Neural progenitor cell (in vitro differentiated cells): ENCODE data around the gene SMTNL2. TPM values are rescaled to one million over a fixed set of nuclear protein-coding genes. Genes with fewer than 3 reads are reported as not detected.

ENCODE experiments used
- DNase-seq: peaks from one replicate; pipeline ENCODE4 v3.0.0-alpha.2; 2016; ENCODE audit warnings: low spot score
- H2AFZ ChIP-seq: fragments of 200-600 bp; sonication (generic); replicated peaks from 2 replicates; pipeline ENCODE4 v1.6.1; 2016; ENCODE audit warnings: antibody characterized with exemption
- H3F3A ChIP-seq: fragments of 200-600 bp; sonication (generic); 2 replicates; pipeline ENCODE4 v1.6.1; 2016; ENCODE audit warnings: antibody characterized with exemption, low read depth
- H3K27ac ChIP-seq: fragments of 200-600 bp; sonication (generic); 2 replicates; pipeline ENCODE4 v1.5.1; 2016; ENCODE audit warnings: mild to moderate bottlenecking
- H3K27me3 ChIP-seq: fragments of 200-600 bp; sonication (generic); 2 replicates; pipeline ENCODE4 v1.6.1; 2016; ENCODE audit warnings: mild to moderate bottlenecking, moderate library complexity
- H3K36me3 ChIP-seq: fragments of 200-600 bp; sonication (generic); 2 replicates; pipeline ENCODE4 v1.5.1; 2016
- H3K4me1 ChIP-seq: fragments of 200-600 bp; sonication (generic); 2 replicates; pipeline ENCODE4 v1.6.1; 2016; ENCODE audit warnings: mixed run types
- H3K4me2 ChIP-seq: fragments of 200-600 bp; sonication (generic); 2 replicates; pipeline ENCODE4 v1.6.1; 2016
- H3K4me3 ChIP-seq: fragments of 200-600 bp; sonication (generic); 2 replicates; pipeline ENCODE4 v1.5.1; 2016
- H3K79me2 ChIP-seq: fragments of 200-600 bp; sonication (generic); 2 replicates; pipeline ENCODE4 v1.6.1; 2016; ENCODE audit warnings: low read depth
- H3K9ac ChIP-seq: fragments of 200-600 bp; sonication (generic); 2 replicates; pipeline ENCODE4 v1.6.1; 2016
- H3K9me3 ChIP-seq: fragments of 200-600 bp; sonication (generic); 2 replicates; pipeline ENCODE4 v1.5.1; 2016; ENCODE audit warnings: low read depth
- H4K20me1 ChIP-seq: fragments of 200-600 bp; sonication (generic); 2 replicates; pipeline ENCODE4 v1.6.1; 2016; ENCODE audit warnings: low read depth
- H3K27ac Mint-ChIP-seq: 3 replicates; pipeline ENCODE4 v1.8.0; 2021; ENCODE audit warnings: mixed read lengths
- H3K27me3 Mint-ChIP-seq: 2 replicates; pipeline ENCODE4 v1.8.0; 2022; ENCODE audit warnings: low read depth, mild to moderate bottlenecking, inconsistent platforms, moderate library complexity, mixed read lengths; ENCODE audit not compliant: insufficient read depth
- H3K36me3 Mint-ChIP-seq: 3 replicates; pipeline ENCODE4 v1.8.0; 2021; ENCODE audit warnings: mixed read lengths
- H3K4me1 Mint-ChIP-seq: 3 replicates; pipeline ENCODE4 v1.8.0; 2021; ENCODE audit warnings: mixed read lengths
- H3K4me3 Mint-ChIP-seq: 3 replicates; pipeline ENCODE4 v1.8.0; 2021; ENCODE audit warnings: mild to moderate bottlenecking, moderate library complexity, mixed read lengths
- H3K9me3 Mint-ChIP-seq: 3 replicates; pipeline ENCODE4 v1.8.0; 2020; ENCODE audit warnings: mixed read lengths
- CTCF ChIP-seq: fragments of 200-600 bp; sonication (generic); IDR thresholded peaks from 2 replicates; pipeline ENCODE4 v1.5.1; 2017; ENCODE audit warnings: antibody characterized with exemption, mild to moderate bottlenecking
- EZH2 ChIP-seq: fragments of 200-600 bp; sonication (generic); IDR thresholded peaks from 2 replicates; pipeline ENCODE4 v1.6.1; 2017; ENCODE audit warnings: antibody characterized with exemption, mild to moderate bottlenecking, moderate library complexity
- EZH2phosphoT487 ChIP-seq: fragments of 200-600 bp; sonication (generic); IDR thresholded peaks from 2 replicates; pipeline ENCODE4 v1.6.1; 2017; ENCODE audit warnings: antibody characterized with exemption
- total RNA-seq: library from RNA; depleted of rRNA; stranded (reverse); fragments of >200 nt; gene quantifications from 2 replicates; pipeline ENCODE4 v1.2.3, GENCODE V29; 2015; ENCODE audit warnings: low replicate concordance

Gene SMTNL2
- total RNA-seq, 1 donor from 2014 or later = 3.0 TPM

GRCh38 chr17:4549781-4550533 lies 34.4 kb upstream of the SMTNL2 start:
- H3K36me3 Mint-ChIP-seq = peaks cover 6% of the 10 kb centered on the region
- TF ChIP-seq CTCF (no peak), EZH2 (no peak)
- H3K27me3 Mint-ChIP-seq = peaks cover 8% of the 10 kb centered on the region
- no peak for DNase-seq
- H3K4me1 Mint-ChIP-seq = peaks cover 8% of the 10 kb centered on the region
- peaks cover 15% of the 10 kb centered on the region for H3K79me2 ChIP-seq
- H3K36me3 ChIP-seq = no peaks in the 10 kb centered on the region
- no peak overlapping the region for H2AFZ ChIP-seq
- H3K27ac Mint-ChIP-seq = no peak overlapping the region
- H3K4me2 ChIP-seq = no peak overlapping the region
- no peaks in the 10 kb centered on the region for H3K27me3 ChIP-seq
- H3K9ac ChIP-seq = no peak overlapping the region
- H3K4me1 ChIP-seq = peaks cover 10% of the 10 kb centered on the region
- H3K9me3 ChIP-seq = no peaks in the 10 kb centered on the region
- no peak overlapping the region for H3K4me3 Mint-ChIP-seq
- H3K4me3 ChIP-seq = no peak overlapping the region
- H3K9me3 Mint-ChIP-seq = no peaks in the 10 kb centered on the region
- peaks cover 4% of the 10 kb centered on the region for H4K20me1 ChIP-seq
- no peaks in the 10 kb centered on the region for H3F3A ChIP-seq
- H3K27ac ChIP-seq = no peak overlapping the region

DNA sequence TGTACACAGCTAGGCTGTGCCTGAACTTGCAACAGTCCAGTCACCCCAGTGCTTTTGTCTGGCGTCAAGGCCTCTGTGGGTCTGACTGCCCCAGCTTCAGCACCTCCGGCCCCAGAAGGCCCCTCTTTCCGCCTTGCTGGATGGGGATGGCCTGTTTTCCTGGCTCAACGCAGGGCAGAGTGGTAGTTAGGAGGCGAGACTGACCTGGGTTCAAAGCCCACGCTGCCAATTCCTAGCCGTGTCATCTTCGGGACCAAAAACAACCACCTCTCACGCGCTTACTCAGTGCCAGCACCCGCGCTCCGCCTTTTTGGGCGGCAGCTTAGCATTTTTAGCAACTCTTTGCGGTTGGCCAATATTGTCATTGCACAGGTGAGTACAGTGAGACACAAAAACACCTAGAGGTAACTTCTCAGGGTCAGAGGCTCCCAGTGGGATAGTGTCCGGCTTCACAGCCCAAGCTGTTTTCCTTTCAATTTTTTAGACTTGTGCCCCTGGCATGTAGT lies 33.7 kb upstream of the SMTNL2 start:
- Histone ChIP-seq H3K9me3 (no peaks in the 10 kb centered on the region), H3K36me3 (no peaks in the 10 kb centered on the region), H3K27me3 (no peaks in the 10 kb centered on the region), H4K20me1 (peaks cover 4% of the 10 kb centered on the region), H3F3A (peaks cover 2% of the 10 kb centered on the region), H3K79me2 (peaks cover 18% of the 10 kb centered on the region), H3K4me3 (no peak overlapping the region), H2AFZ (no peak overlapping the region), H3K4me2 (no peak overlapping the region), H3K9ac (no peak overlapping the region), H3K4me1 (peaks cover 11% of the 10 kb centered on the region), H3K27ac (no peak overlapping the region)
- peaks cover 6% of the 10 kb centered on the region for H3K36me3 Mint-ChIP-seq
- no peaks in the 10 kb centered on the region for H3K9me3 Mint-ChIP-seq
- no peak for TF ChIP-seq CTCF
- no peak for TF ChIP-seq EZH2
- no peak for TF ChIP-seq EZH2phosphoT487
- H3K27me3 Mint-ChIP-seq = peaks cover 8% of the 10 kb centered on the region
- no peak overlapping the region for H3K27ac Mint-ChIP-seq
- peaks cover 10% of the 10 kb centered on the region for H3K4me1 Mint-ChIP-seq
- DNase-seq = no peak
- no peak overlapping the region for H3K4me3 Mint-ChIP-seq

GRCh38 chr17:4551141-4551540 lies 33.2 kb upstream of the SMTNL2 start:
- Histone ChIP-seq H3K9ac (no peak overlapping the region), H3K27me3 (no peaks in the 10 kb centered on the region), H3K4me1 (peaks cover 17% of the 10 kb centered on the region), H3F3A (peaks cover 8% of the 10 kb centered on the region), H3K36me3 (no peaks in the 10 kb centered on the region), H3K4me2 (no peak overlapping the region), H4K20me1 (peaks cover 4% of the 10 kb centered on the region), H2AFZ (no peak overlapping the region), H3K4me3 (no peak overlapping the region), H3K79me2 (peaks cover 18% of the 10 kb centered on the region), H3K27ac (no peak overlapping the region), H3K9me3 (no peaks in the 10 kb centered on the region)
- Mint-ChIP-seq H3K36me3 (peaks cover 6% of the 10 kb centered on the region), H3K27ac (no peak overlapping the region), H3K27me3 (peaks cover 8% of the 10 kb centered on the region), H3K4me3 (no peak overlapping the region), H3K9me3 (no peaks in the 10 kb centered on the region), H3K4me1 (peaks cover 16% of the 10 kb centered on the region)
- TF ChIP-seq EZH2phosphoT487 (no peak), CTCF (peak; percentile 15)
- DNase-seq = no peak
